Stomach (tissue), 9 donors: ENCODE measurements around the gene SCML2. TPM values are rescaled to one million over a fixed set of nuclear protein-coding genes. Genes with fewer than 3 reads are reported as not detected.

ENCODE experiments used
- DNase-seq, 2 donors: peaks; one replicate each; pipeline versions ENCODE4 v3.0.0 to v3.0.0-alpha.2; 2013 to 2019
- H3K27ac ChIP-seq, 5 donors: fragments of 200-600 bp in 4 of 5; sonication (generic) in 4 of 5; one replicate each; pipeline ENCODE4 v1.5.1; 2013 to 2019; ENCODE audit warnings: mild to moderate bottlenecking in 1 of 5, moderate library complexity in 1 of 5
- H3K27me3 ChIP-seq, 3 donors: fragments of 200-600 bp; sonication (generic); one replicate each; pipeline ENCODE4 v1.5.1; 2017 to 2019; ENCODE audit warnings: mixed run types in 1 of 3
- H3K36me3 ChIP-seq, 4 donors: fragments of 200-600 bp; sonication (generic); 1 replicate in 3 of 4; 2 replicates in 1 of 4; pipeline ENCODE4 v1.5.1; 2016 to 2019
- H3K4me1 ChIP-seq, 4 donors: fragments of 200-600 bp; sonication (generic); one replicate each; pipeline ENCODE4 v1.5.1; 2016 to 2019
- H3K4me3 ChIP-seq, 4 donors: fragments of 200-600 bp; sonication (generic) in 3 of 4; one replicate each; pipeline ENCODE4 v1.5.1; 2016 to 2019; ENCODE audit warnings: mild to moderate bottlenecking in 1 of 4
- H3K9me3 ChIP-seq, 4 donors: fragments of 200-600 bp; sonication (generic); one replicate each; pipeline ENCODE4 v1.5.1; 2016 to 2019
- CTCF ChIP-seq, 7 experiments: fragments of 450-650 bp in 4 of 7; fragments of 200-600 bp in 3 of 7; sonication (generic) in 3 of 7; IDR thresholded peaks; one replicate each; pipeline ENCODE4 v1.5.1; 2016 to 2019; ENCODE audit warnings: antibody characterized with exemption in 7 of 7, control low read depth in 2 of 7, mild to moderate bottlenecking in 1 of 7
- EP300 ChIP-seq: sonication (generic); formaldehyde crosslinking; IDR thresholded peaks from one replicate; pipeline ENCODE4 v1.6.1; 2017; ENCODE audit warnings: antibody characterized with exemption
- POLR2A ChIP-seq, 4 donors: fragments of 450-650 bp; IDR thresholded peaks; one replicate each; pipeline ENCODE4 v1.6.1; 2016; ENCODE audit warnings: antibody characterized with exemption in 4 of 4, control low read depth in 2 of 4, mild to moderate bottlenecking in 1 of 4, moderate library complexity in 1 of 4
- POLR2AphosphoS5 ChIP-seq, 3 donors: sonication (generic); formaldehyde crosslinking; IDR thresholded peaks; one replicate each; pipeline ENCODE4 v1.6.1; 2016; ENCODE audit warnings: antibody characterized with exemption in 3 of 3
- WGBS, 5 donors: extraction: QIAGEN DNeasy Blood & Tissue Kit in 3 of 5; methylation state at CpG; one replicate each; pipeline versions ENCODE4 v1.1.5 to v1.1.7; 2013 to 2018; 5-methylcytosine and 5-hydroxymethylcytosine counted together
- intact Hi-C: fragments of 100-400 bp; cut with DNase I; formaldehyde crosslinking; loops from one replicate; pipeline ENCODE4 v1.15.1; 2023; ENCODE audit warnings: low total_unique reads
- polyA plus RNA-seq, 3 donors: library from polyadenylated mRNA; stranded (reverse); fragments of 200-250 nt; gene quantifications; one replicate each; pipeline ENCODE4 v1.2.3, GENCODE V29; 2013
- total RNA-seq, 5 donors: library from RNA; depleted of rRNA; stranded (reverse); fragments of >200 nt; gene quantifications; one replicate each; pipeline versions ENCODE4 v1.1.0 to v1.2.3, GENCODE V29; 2014 to 2016
- donor health status: healthy with polysubstance abuse.
- donor health status: Bipolar disorder and iron deficiency.
- donor health status: healthy.

The SCML2 gene
- total and polyA plus RNA-seq, 8 donors, result 0.45 to 5.7 (median 1.6) TPM; not detected in 1

GRCh38 chrX:18290200-18290599 lies 64.3 kb downstream of the SCML2 start:
- WGBS, 5 donors, result 50 to 70% (median 69%) methylated on average over 4 of the region's 4 CpGs
- Histone ChIP-seq H3K4me1 (no peaks in the 10 kb centered on the region), H3K27me3 (no peaks in the 10 kb centered on the region), H3K4me3 (no peak overlapping the region), H3K9me3 (peaks cover 0 to 2% (median 0%) of the 10 kb centered on the region in 4 donors), H3K27ac (no peak overlapping the region), H3K36me3 (no peaks in the 10 kb centered on the region)
- intact Hi-C loops, result no loop called here
- DNase-seq, result no peak
- TF ChIP-seq CTCF (IDR thresholded peaks at IDR 0.05), result no peak
- no peak for TF ChIP-seq EP300
- TF ChIP-seq POLR2AphosphoS5 (IDR thresholded peaks at IDR 0.05), result no peak
- no peak for TF ChIP-seq POLR2A (IDR thresholded peaks at IDR 0.05)

- H3K4me3 ChIP-seq, result no peak overlapping the region
- 30 to 67% (median 55%) methylated on average over 3 of the region's 3 CpGs for WGBS, 5 donors
- DNase-seq, result no peak
- no peaks in the 10 kb centered on the region for H3K9me3 ChIP-seq
- no peaks in the 10 kb centered on the region for H3K27me3 ChIP-seq
- no peak for TF ChIP-seq POLR2AphosphoS5 (IDR thresholded peaks at IDR 0.05)
- no peak for TF ChIP-seq CTCF (IDR thresholded peaks at IDR 0.05)
- no peak for TF ChIP-seq POLR2A (IDR thresholded peaks at IDR 0.05)
- TF ChIP-seq EP300, result no peak
- no peak overlapping the region for H3K27ac ChIP-seq
- H3K36me3 ChIP-seq, result no peaks in the 10 kb centered on the region
- no peaks in the 10 kb centered on the region for H3K4me1 ChIP-seq
- intact Hi-C loops, result no loop called here
Measured at GRCh38 chrX:18288716-18289115, 65.8 kb downstream of the SCML2 start.

- H3K9me3 ChIP-seq, result no peaks in the 10 kb centered on the region
- no peaks in the 10 kb centered on the region for H3K4me1 ChIP-seq
- no peak overlapping the region for H3K27ac ChIP-seq
- TF ChIP-seq POLR2AphosphoS5 (IDR thresholded peaks at IDR 0.05) (no peak), CTCF (IDR thresholded peaks at IDR 0.05) (no peak), EP300 (no peak), POLR2A (IDR thresholded peaks at IDR 0.05) (no peak)
- WGBS, 5 donors, result 59 to 87% (median 67%) methylated on average over 3 of the region's 3 CpGs
- H3K4me3 ChIP-seq, result no peak overlapping the region
- H3K27me3 ChIP-seq, result no peaks in the 10 kb centered on the region
- H3K36me3 ChIP-seq, result no peaks in the 10 kb centered on the region
- DNase-seq, result no peak
- intact Hi-C loops, result no loop called here
Measured at GRCh38 chrX:18286322-18286831, 68.1 kb downstream of the SCML2 start.

- peaks cover 0 to 40% (median 11%) of the 10 kb centered on the region in 4 donors for H3K9me3 ChIP-seq
- TF ChIP-seq EP300 (no peak), CTCF (IDR thresholded peaks at IDR 0.05) (no peak), POLR2AphosphoS5 (IDR thresholded peaks at IDR 0.05) (no peak), POLR2A (IDR thresholded peaks at IDR 0.05) (no peak)
- H3K27ac ChIP-seq, result no peak overlapping the region
- H3K27me3 ChIP-seq, result no peaks in the 10 kb centered on the region
- no peak for DNase-seq
- no peaks in the 10 kb centered on the region for H3K4me1 ChIP-seq
- 77 to 100% (median 88%) methylated on average over 3 to 4 of the region's 4 CpGs for WGBS, 5 donors
- H3K36me3 ChIP-seq, result no peaks in the 10 kb centered on the region
- intact Hi-C loops, result no loop called here
- H3K4me3 ChIP-seq, result no peak overlapping the region
Measured at GRCh38 chrX:18278449-18278848, 76.0 kb downstream of the SCML2 start.
